ENCODE results near the gene MRPL51.

MRPL51 gene

GRCh38 chr12:6535697-6535946 lies 42.6 kb upstream of the MRPL51 start:
- POLR2A ChIA-PET (ENCODE audit: low non-redundant PET), result interaction anchor here (0.5 kb wide), 1 partner anchor 84 kb away, joined by 4 read pairs; the partner anchor contains the start of gene TAPBPL
- CTCF ChIA-PET, result interaction anchor here (0.6 to 1.4 kb wide), 3 partner anchors 22 to 340 kb away, joined by 3 to 8 read pairs (median 3); no protein-coding TSS in a partner anchor
- peak overlapping the region; percentile 95 for H3K27ac ChIP-seq
- no peak for DNase-seq (ENCODE audit: low spot score)
- TF ChIP-seq, protein P1, sequence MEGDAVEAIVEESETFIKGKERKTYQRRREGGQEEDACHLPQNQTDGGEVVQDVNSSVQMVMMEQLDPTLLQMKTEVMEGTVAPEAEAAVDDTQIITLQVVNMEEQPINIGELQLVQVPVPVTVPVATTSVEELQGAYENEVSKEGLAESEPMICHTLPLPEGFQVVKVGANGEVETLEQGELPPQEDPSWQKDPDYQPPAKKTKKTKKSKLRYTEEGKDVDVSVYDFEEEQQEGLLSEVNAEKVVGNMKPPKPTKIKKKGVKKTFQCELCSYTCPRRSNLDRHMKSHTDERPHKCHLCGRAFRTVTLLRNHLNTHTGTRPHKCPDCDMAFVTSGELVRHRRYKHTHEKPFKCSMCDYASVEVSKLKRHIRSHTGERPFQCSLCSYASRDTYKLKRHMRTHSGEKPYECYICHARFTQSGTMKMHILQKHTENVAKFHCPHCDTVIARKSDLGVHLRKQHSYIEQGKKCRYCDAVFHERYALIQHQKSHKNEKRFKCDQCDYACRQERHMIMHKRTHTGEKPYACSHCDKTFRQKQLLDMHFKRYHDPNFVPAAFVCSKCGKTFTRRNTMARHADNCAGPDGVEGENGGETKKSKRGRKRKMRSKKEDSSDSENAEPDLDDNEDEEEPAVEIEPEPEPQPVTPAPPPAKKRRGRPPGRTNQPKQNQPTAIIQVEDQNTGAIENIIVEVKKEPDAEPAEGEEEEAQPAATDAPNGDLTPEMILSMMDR (conservative IDR thresholded peaks at IDR 0.05; ENCODE audit: low read depth), result no peak

DNA sequence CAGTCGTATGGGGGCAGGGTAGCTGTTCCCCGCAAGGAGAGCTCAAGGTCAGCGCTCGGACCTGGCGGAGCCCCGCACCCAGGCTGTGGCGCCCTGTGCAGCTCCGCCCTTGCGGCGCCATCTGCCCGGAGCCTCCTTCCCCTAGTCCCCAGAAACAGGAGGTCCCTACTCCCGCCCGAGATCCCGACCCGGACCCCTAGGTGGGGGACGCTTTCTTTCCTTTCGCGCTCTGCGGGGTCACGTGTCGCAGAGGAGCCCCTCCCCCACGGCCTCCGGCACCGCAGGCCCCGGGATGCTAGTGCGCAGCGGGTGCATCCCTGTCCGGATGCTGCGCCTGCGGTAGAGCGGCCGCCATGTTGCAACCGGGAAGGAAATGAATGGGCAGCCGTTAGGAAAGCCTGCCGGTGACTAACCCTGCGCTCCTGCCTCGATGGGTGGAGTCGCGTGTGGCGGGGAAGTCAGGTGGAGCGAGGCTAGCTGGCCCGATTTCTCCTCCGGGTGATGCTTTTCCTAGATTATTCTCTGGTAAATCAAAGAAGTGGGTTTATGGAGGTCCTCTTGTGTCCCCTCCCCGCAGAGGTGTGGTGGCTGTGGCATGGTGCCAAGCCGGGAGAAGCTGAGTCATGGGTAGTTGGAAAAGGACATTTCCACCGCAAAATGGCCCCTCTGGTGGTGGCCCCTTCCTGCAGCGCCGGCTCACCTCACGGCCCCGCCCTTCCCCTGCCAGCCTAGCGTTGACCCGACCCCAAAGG lies 42.1 kb upstream of the MRPL51 start:
- ChIA-PET POLR2A (ENCODE audit: low non-redundant PET) (interaction anchor here (1.3 to 1.5 kb wide), 2 partner anchors 38 to 42 kb away, joined by 3 to 5 read pairs; partner anchors contain the start of gene MRPL51), CTCF (interaction anchor here (0.6 to 1.4 kb wide), 3 partner anchors 23 to 340 kb away, joined by 3 to 8 read pairs (median 3); no protein-coding TSS in a partner anchor)
- TF ChIP-seq, protein P1 (conservative IDR thresholded peaks at IDR 0.05; ENCODE audit: low read depth), result no peak
- peak overlapping the region; percentile 95 for H3K27ac ChIP-seq
- peak; percentile 64 for DNase-seq (ENCODE audit: low spot score)

GRCh38 chr12:6534695-6534944 lies 41.6 kb upstream of the MRPL51 start:
- CTCF ChIA-PET, result interaction anchor here (0.6 to 1.4 kb wide), 2 partner anchors 23 to 290 kb away, joined by 3 to 8 read pairs; no protein-coding TSS in a partner anchor
- TF ChIP-seq, protein P1 (conservative IDR thresholded peaks at IDR 0.05; ENCODE audit: low read depth), result no peak
- POLR2A ChIA-PET (ENCODE audit: low non-redundant PET), result interaction anchor here (0.8 to 1.5 kb wide), 3 partner anchors 37 to 79 kb away, joined by 3 to 5 read pairs (median 4); partner anchors contain the start of gene MRPL51
- no peak for DNase-seq (ENCODE audit: low spot score)
- H3K27ac ChIP-seq, result peak overlapping the region; percentile 95

- ChIA-PET CTCF (interaction anchor here (0.6 to 1.4 kb wide), 2 partner anchors 24 to 291 kb away, joined by 3 to 8 read pairs; no protein-coding TSS in a partner anchor), POLR2A (ENCODE audit: low non-redundant PET) (interaction anchor here (0.5 to 1.5 kb wide), 7 partner anchors 19 to 301 kb away, joined by 3 to 5 read pairs (median 4); partner anchors contain the start of gene MRPL51)
- peak within 1 kb of the TSS; percentile 95 for H3K27ac ChIP-seq
- peak; percentile 89 for DNase-seq (ENCODE audit: low spot score)
- TF ChIP-seq, protein P1 (conservative IDR thresholded peaks at IDR 0.05; ENCODE audit: low read depth), result no peak
Observed at GRCh38 chr12:6533923-6534694, 41.0 kb upstream of the MRPL51 start, which contains the start of gene GAPDH. Gene GAPDH (plus strand): TSS chr12:6534517. CDS start chr12:6534833, 316 bp downstream.

- CTCF ChIA-PET, result no interaction called here
- TF ChIP-seq, protein P1 (conservative IDR thresholded peaks at IDR 0.05; ENCODE audit: low read depth), result no peak
- POLR2A ChIA-PET (ENCODE audit: low non-redundant PET), result interaction anchor here (0.5 to 1.3 kb wide), 6 partner anchors 19 to 302 kb away, joined by 3 to 5 read pairs (median 4); no protein-coding TSS in a partner anchor
- H3K27ac ChIP-seq, result peak overlapping the region; percentile 95
- no peak for DNase-seq (ENCODE audit: low spot score)
Observed at GRCh38 chr12:6533653-6533922, 40.5 kb upstream of the MRPL51 start.

DNA sequence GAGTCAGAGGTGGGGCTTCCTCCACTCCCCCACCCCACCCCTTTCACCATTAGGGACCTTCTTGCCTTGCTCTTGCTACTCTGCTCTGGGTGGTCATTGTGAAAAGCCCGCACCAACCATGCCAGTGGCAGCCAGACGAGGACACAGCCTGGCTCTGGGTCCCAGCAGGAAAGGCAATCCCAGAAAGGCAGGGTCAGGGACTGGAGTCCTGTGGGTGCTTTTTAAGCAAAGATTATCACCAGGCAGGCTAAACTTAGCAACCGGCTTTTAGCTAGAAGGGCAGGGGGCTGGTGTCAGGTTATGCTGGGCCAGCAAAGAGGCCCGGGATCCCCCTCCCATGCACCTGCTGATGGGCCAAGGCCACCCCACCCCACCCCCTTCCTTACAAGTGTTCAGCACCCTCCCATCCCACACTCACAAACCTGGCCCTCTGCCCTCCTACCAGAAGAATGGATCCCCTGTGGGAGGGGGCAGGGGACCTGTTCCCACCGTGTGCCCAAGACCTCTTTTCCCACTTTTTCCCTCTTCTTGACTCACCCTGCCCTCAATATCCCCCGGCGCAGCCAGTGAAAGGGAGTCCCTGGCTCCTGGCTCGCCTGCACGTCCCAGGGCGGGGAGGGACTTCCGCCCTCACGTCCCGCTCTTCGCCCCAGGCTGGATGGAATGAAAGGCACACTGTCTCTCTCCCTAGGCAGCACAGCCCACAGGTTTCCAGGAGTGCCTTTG lies 40.0 kb upstream of the MRPL51 start:
- CTCF ChIA-PET, result interaction anchor here (0.7 kb wide), 1 partner anchor 27 kb away, joined by 3 read pairs; no protein-coding TSS in a partner anchor
- POLR2A ChIA-PET (ENCODE audit: low non-redundant PET), result interaction anchor here (1.2 kb wide), 1 partner anchor 29 kb away, joined by 5 read pairs; no protein-coding TSS in a partner anchor
- TF ChIP-seq, protein P1 (conservative IDR thresholded peaks at IDR 0.05; ENCODE audit: low read depth), result no peak
- DNase-seq (ENCODE audit: low spot score), result peak; percentile 45
- H3K27ac ChIP-seq, result peak overlapping the region; percentile 95

Measured in RWPE1 (cell line).